GM21529 (cell line): ENCODE results near the gene ELK4.

Experiments used
- ATAC-seq: cut with Tn5 transposase; IDR thresholded peaks from one replicate; pipeline ENCODE4 v1.9.1; 2021; ENCODE audit not compliant: unreplicated experiment

ELK4 gene

DNA sequence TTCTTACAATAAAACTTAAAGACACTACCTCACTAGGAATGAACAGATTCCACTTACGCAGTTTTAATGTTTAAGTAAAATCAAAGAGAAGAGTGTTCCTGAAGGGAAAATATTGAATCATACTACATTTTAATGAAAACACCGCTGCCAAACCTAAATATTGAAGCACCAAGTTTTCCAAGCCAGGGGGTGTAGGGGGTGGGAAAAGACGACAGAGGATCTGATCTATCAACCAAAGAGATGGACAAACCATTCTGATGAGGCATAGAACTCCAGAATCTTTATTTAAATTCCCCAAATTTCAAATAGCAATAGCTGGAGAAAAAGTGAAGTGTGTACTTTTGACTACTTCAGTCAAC, 1.2 kb downstream of the ELK4 start:
- ATAC-seq, result no peak

- ATAC-seq, result no peak
These were observed 1.6 kb downstream of the ELK4 start for GRCh38 chr1:205630241-205630640.

DNA sequence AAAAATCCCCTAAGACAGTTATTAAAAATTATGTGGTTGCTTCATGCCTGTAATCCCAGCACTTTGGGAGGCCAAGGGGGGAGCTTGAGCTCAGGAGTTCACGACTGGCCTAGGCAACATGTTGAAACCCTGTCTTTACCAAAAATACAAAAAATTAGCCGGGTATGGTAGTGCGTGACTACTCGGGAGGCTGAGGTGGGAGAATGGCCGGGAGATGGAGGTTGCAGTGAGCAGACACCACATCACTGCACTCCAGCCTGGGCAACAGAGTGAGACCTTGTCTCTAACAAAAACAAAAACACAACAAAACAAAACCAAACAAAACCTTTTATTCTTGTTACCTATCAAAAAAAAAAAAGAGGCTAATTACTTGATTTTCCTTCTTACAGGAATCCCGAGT, 2.1 kb downstream of the ELK4 start:
- no peak for ATAC-seq

- ATAC-seq, result no peak
These were observed 3.9 kb downstream of the ELK4 start for GRCh38 chr1:205627956-205628355.

GRCh38 chr1:205626216-205626615, 5.6 kb downstream of the ELK4 start:
- ATAC-seq, result no peak

- ATAC-seq, result no peak
These were observed 8.2 kb downstream of the ELK4 start for GRCh38 chr1:205623646-205624045.

DNA sequence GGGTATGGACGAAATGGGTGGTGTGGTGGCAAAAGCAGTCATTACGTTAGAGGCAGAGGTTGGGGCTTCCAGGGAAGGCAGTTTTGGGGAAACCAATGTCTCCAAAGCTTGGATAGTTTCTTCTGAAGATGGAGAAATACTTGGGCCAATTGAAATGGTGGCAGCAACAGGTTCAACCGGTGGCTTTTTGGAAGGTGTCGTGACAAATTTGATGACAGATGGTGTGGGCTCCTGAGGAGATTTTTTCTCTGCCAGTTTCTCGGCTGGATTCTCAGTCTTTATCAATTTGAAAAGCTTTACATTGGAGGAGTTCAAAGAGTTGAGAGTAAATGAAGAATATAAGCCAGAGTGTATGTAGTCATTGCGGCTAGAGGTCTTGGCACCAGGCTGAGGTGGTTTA, 11.5 kb downstream of the ELK4 start:
- no peak for ATAC-seq

- no peak for ATAC-seq
These were observed 12.4 kb downstream of the ELK4 start for GRCh38 chr1:205619376-205619775.

DNA sequence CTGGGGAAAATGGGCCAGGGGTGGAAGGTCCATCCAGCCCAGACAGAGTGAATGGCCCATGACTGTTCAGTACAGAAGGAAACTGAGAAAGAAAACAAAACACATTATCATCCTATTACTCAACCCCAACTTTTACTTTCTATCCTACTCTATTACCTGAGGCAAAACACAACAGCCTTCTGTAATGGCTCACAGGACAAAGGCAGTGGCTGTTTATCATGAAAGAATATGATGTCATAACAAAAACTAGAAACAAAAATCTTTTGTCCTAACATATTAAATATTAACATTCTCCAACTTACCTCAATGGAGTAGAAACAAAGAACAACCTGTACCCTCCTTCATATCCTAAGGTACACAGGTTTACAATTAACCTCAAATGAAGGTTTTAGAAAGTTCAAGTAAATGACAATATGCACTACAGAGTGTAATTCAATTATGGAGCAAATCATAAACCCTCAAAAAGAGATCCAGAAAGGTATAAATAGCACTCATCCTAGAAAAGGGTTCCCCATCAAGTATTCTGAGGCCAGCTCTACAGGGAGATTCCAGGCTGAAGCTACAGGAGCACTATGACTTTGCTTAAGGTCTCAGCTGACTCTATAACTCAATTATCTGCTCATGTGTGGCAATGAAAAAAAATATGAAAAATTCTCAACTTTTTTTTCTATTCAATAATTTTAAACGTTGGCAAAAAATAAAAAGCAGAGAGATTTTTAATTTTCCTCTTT, 15.1 kb downstream of the ELK4 start:
- peak; percentile 82 for ATAC-seq

DNA sequence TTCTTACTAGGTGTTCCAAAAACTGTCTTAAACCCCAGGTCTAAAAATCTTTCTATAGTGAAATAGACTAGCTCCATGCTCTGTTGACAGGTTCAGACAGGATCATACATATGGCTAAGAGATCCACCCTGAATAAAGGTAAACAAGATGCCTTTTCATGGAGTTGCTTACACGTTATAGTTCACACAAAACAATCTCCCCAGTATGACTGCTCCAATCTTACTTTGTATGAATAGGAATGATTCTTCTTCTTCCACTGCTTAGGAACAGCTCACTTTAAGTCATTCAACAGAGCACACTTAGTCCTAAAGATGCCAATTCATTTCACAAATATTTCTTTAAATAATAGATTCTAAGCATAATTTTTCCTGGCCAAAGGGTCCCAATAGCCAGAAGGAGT, 16.0 kb downstream of the ELK4 start:
- ATAC-seq, result no peak

- no peak for ATAC-seq
These were observed 17.9 kb downstream of the ELK4 start for GRCh38 chr1:205613854-205614412.

DNA sequence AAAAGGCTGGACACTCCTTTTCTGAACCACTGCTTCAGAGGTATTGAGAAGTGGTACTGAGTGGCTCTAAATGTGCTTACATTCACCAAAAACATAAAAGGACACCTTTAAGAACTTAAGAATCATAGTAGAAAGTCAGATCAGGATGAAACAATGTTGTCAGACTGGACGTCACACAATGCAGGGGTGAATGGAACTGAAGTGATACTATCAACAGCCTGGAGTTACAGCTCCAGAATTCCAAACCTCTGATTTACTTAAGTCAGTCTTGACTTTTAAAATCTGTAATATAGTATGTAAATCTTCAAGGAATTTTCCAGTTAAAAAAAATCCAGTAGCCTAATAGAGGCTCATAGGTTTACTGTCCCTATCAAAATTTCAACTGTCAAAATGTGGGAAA, 19.3 kb downstream of the ELK4 start:
- ATAC-seq, result no peak

- no peak for ATAC-seq
These were observed 19.7 kb downstream of the ELK4 start for GRCh38 chr1:205612104-205612503.

- ATAC-seq, result no peak
These were observed 20.8 kb downstream of the ELK4 start for GRCh38 chr1:205610901-205611466.

DNA sequence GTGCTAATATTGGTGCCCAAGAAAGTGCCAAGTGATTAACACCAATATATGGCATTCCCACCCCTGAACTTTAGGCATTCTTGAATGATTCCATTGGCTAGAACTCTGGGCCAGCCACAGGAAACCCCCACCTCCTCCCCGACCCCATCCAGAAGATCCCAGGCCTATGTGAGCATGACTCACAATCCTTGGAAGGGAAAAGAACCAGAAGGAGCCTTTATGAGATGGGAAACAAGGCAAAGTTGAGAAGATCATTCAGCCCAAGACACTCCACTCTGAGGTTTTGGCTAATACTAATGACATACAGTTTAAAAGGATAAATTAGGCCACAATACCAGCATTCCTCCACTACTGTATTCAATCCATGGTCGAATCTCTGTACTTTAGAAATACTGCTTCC, 21.8 kb downstream of the ELK4 start:
- ATAC-seq, result no peak

DNA sequence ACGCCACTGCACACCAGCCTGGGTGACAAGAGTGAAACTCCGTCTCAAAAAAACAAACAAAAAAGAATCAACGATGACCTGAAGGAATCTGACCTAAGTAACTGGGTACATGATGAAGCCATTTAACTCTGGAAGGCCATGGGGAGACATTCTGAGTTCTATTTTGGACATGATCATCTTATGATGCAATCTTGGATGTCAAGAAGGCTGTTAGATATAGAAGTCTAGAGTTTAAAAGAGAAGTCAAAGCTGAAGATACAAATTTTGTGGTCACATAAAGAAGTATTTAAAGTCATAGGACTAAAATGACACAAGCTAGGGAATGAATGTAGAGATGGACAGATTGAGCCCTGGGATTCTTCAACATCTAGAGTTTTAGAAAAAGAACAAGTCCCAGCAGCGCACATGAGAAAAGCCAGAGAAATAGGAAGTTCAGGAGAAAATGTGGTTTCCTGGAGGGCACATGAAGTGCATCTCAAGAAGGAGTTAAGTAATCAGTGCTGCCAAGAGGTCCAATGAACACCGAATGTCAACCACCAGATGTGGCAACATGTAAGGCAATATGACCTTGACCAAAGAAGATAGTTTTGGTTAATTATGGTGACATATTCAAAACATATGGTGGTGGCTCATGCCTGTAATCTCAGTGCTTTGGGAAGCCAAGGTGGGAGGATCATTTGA, 26.8 kb downstream of the ELK4 start:
- ATAC-seq, result no peak

- ATAC-seq, result no peak
These were observed 27.8 kb downstream of the ELK4 start for GRCh38 chr1:205604059-205604458.

DNA sequence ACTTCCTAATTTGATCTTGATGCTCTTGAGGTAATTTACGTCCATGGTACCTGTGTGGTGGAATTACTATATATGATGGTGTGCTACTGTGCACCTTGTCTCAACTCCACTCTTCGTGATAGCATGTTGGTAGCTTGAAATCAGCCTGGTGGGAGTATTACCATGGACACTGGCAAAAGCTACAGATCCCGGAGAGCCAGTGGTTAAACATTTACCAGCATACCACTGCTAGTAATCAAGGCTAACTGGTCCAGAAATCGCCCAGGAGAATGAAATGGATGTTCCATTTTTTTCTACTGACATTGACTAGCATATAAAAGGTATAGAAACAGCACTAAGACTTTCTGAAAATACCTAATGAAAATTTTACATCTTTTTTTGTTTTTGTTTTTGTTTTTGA, 30.6 kb downstream of the ELK4 start:
- ATAC-seq, result no peak

DNA sequence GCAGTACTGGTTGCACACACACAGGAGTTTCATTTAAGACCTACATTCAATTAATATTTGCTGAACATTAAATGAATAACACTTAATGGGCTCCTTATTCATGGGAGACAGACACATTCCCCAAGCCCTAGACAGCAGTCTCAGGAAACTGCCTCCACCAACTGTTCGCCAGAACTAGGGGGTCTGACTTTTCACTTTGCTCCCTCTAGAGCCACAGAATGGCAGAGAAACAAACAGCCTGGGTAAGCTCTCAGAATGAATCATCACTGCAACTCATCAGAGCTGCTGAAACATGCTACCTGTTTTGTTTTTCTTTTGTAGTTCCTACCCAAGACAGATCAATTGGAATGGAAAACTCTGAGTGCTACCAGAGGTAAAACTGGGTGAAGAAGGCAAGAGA, 31.7 kb downstream of the ELK4 start:
- ATAC-seq, result peak; percentile 70

DNA sequence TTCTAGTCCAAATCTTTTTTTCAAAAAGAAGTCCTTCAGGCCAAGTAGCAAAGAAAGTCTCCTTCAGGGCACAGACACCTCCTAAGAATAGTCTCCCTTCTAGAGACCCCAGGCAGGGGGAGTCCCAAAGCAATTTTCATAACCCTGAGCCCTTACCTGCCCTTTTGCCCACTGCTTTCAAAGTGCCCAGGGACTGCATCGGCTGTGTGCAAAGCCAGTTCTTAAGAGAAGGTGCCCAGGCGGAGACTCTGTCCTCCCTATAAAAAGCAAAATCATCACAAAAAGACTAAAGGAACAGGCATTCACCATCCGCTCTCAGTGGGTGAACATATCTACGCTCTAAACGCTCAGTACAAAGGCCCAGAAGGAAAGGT, 32.2 kb downstream of the ELK4 start:
- no peak for ATAC-seq

DNA sequence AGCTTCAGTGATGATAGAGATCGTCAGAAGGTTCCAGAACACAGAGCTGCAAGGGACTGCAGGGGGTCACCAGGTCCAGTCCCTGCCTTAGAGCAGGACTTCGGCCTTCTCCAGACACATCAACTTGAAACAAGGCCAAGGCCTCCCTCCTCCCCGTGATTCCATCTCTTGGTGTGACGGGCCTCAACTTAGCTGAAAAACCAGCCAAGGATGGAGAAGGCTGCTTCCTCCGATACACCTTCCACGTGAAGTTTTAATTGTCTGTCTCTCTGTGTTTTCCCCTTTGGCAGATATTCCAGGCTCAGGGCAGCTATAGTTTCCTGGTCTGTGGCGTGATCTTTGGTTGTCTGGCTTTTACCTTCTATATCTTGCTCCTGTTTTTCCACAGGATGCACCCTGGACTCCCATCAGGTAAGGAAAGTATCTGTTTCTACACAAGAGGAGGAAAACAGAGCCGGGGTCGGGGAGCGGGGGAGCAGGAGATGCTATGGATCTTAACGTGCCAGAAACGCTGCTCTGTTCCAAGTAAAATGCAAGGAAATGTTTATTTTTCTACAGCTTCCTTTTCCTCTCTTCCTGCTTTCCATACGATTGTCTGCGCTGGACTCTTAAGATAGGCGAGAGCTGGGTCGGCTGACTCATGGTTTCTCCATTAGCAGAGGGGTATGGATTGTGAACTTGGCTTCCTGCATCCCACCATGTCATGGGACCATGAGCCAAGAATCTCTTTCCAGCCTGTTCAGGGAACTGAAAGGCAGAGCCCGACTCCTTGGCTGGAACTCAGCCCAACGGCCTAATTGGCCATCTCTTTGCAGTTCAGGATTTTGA, 32.8 kb downstream of the ELK4 start:
- ATAC-seq, result no peak
